ENCODE results near the gene FUNDC2. TPM values are rescaled to one million over a fixed set of nuclear protein-coding genes. Genes with fewer than 3 reads are reported as not detected.

Gene FUNDC2
- total RNA-seq, 1 experiment from 2014 or later, result 80.7 TPM

DNA sequence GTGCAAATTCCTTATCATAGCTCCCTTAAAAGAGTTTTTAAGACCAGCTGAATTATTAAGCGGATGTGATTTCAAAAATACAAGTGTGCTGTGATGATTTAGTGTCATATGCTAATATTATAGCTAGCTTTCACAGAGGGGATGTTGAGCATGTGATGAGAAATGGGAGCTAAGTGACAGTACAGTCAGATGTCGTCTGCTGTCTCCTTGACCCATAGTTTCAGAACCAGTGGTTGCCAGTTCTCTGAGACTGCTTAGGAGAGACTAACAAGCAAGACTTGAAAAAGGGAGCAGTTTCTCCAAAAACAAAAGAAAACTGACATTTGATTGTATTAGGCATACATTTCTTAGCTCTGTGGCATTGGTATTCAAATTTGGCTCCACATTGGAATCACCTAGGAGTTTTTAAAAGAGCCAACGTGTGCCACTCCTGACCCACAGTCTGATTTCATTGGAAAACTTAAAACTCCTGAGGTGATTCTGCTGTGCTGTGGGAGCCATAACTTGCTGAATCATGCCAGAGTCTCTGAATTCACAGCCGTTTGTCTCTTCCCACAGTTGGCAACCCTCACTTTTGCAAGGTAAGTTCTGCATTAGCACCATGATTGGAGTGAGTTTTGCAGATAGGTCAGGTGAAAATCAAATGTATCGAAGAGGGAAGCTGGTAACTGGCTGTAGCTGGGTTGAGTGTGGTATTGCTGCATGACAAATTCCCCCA, 20.3 kb downstream of the FUNDC2 start:
- CTCF ChIA-PET, result no interaction called here
- BruUV-seq (replicated peaks), result no TSS peak
- POLR2A ChIA-PET (ENCODE audit: unreplicated experiment), result no interaction called here
- Histone ChIP-seq H3K9me3 (ENCODE audit: low read length) (no peaks in the 10 kb centered on the region), H3K27me3 (ENCODE audit: low read length) (no peaks in the 10 kb centered on the region), H3K4me1 (ENCODE audit: insufficient read depth, low read length) (no peaks in the 10 kb centered on the region), H4K20me1 (ENCODE audit: low read length) (no peaks in the 10 kb centered on the region), H3K36me3 (ENCODE audit: low read depth, low read length) (no peaks in the 10 kb centered on the region), H3K9ac (ENCODE audit: low read length) (no peak overlapping the region), H3K79me2 (ENCODE audit: low read length) (0 out of 2 replicates have a peak, but pooled peaks cover 3% of the 10 kb centered on the region), H3F3A (ENCODE audit: low read length, unreplicated experiment) (no peaks in the 10 kb centered on the region), H3K9me2 (replicated peaks; ENCODE audit: low read length) (no peaks in the 10 kb centered on the region), H3K4me2 (ENCODE audit: low read length) (no peak overlapping the region), H3K4me3 (ENCODE audit: low read length) (no peak overlapping the region), H2AFZ (ENCODE audit: low read length) (no peak overlapping the region), H3K27ac (ENCODE audit: low read length) (no peak overlapping the region)
- intact Hi-C loops (cut with micrococcal nuclease), result no loop called here
- no peak for DNase-seq
- no peak for ATAC-seq
- TF ChIP-seq EZH2phosphoT487 (IDR thresholded peaks at IDR 0.05; ENCODE audit: borderline replicate concordance, low read length), result no peak
- TF ChIP-seq, protein P1, sequence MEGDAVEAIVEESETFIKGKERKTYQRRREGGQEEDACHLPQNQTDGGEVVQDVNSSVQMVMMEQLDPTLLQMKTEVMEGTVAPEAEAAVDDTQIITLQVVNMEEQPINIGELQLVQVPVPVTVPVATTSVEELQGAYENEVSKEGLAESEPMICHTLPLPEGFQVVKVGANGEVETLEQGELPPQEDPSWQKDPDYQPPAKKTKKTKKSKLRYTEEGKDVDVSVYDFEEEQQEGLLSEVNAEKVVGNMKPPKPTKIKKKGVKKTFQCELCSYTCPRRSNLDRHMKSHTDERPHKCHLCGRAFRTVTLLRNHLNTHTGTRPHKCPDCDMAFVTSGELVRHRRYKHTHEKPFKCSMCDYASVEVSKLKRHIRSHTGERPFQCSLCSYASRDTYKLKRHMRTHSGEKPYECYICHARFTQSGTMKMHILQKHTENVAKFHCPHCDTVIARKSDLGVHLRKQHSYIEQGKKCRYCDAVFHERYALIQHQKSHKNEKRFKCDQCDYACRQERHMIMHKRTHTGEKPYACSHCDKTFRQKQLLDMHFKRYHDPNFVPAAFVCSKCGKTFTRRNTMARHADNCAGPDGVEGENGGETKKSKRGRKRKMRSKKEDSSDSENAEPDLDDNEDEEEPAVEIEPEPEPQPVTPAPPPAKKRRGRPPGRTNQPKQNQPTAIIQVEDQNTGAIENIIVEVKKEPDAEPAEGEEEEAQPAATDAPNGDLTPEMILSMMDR (conservative IDR thresholded peaks at IDR 0.05; ENCODE audit: low read depth, low read length), result no peak
- TF ChIP-seq EZH2 (IDR thresholded peaks at IDR 0.05; ENCODE audit: low read length, unreplicated experiment), result no peak

DNA sequence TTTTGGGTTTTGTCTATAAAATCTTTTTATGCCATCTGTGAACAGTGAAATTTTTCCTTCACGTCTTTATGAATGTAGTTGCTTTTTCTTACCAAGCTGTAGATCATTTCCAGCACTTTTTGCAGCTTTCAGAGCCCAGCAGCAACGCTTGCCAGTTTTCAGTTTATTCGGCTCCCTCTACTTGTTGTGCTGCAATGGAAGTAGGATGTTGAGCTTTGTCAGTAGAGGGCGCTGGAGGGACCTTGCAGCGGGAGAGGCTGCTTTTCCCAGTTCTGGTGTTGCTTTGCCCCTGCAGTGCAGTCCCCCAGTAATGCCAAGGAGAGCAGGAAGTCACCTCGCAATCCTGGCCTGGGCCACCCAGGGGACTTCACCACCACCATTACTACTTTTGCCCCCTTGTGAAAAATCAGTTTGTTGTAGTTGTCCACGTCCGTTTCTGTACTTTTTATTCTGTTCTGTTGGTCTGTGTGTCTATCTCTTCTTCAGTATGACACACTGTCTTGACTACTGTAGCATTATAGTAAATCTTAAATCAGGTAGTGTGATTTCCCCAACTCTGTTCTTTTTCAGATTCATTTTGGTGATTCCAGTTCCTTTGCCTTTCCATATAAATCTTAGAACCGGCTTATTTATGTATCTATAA, 22.5 kb downstream of the FUNDC2 start:
- DNase-seq (peak; percentile 57), ATAC-seq (peak; percentile 45; the same call in 1 of the 2 replicates)
- H3F3A ChIP-seq (ENCODE audit: low read length, unreplicated experiment), result no peaks in the 10 kb centered on the region
- H3K27ac ChIP-seq (ENCODE audit: low read length), result no peak overlapping the region
- no peaks in the 10 kb centered on the region for H3K4me1 ChIP-seq (ENCODE audit: insufficient read depth, low read length)
- no peaks in the 10 kb centered on the region for H3K27me3 ChIP-seq (ENCODE audit: low read length)
- H3K79me2 ChIP-seq (ENCODE audit: low read length), result 0 out of 2 replicates have a peak, but pooled peaks cover 2% of the 10 kb centered on the region
- H3K9ac ChIP-seq (ENCODE audit: low read length), result no peak overlapping the region
- TF ChIP-seq, protein P1 (conservative IDR thresholded peaks at IDR 0.05; ENCODE audit: low read depth, low read length), result peak; percentile 77
- no peak for TF ChIP-seq EZH2phosphoT487 (IDR thresholded peaks at IDR 0.05; ENCODE audit: borderline replicate concordance, low read length)
- H3K4me3 ChIP-seq (ENCODE audit: low read length), result no peak overlapping the region
- no peaks in the 10 kb centered on the region for H3K9me2 ChIP-seq (replicated peaks; ENCODE audit: low read length)
- ChIA-PET CTCF (interaction anchor here (0.6 to 0.9 kb wide), 2 partner anchors 22 to 88 kb away, joined by 3 read pairs; partner anchors contain the start of gene FUNDC2), POLR2A (ENCODE audit: unreplicated experiment) (no interaction called here)
- no peaks in the 10 kb centered on the region for H3K9me3 ChIP-seq (ENCODE audit: low read length)
- no peak overlapping the region for H2AFZ ChIP-seq (ENCODE audit: low read length)
- no peak overlapping the region for H3K4me2 ChIP-seq (ENCODE audit: low read length)
- no peaks in the 10 kb centered on the region for H4K20me1 ChIP-seq (ENCODE audit: low read length)
- intact Hi-C loops (cut with micrococcal nuclease), result no loop called here
- no peaks in the 10 kb centered on the region for H3K36me3 ChIP-seq (ENCODE audit: low read depth, low read length)
- BruUV-seq (replicated peaks), result no TSS peak

All from PC-3 (cell line).